HG03469 (cell line): ENCODE results near the gene TMPRSS13.
"Not testable (repeated sequence)": the region's sequence is repeated elsewhere in the genome, so short reads cannot be mapped to it uniquely, and the experiment has no call there.

Experiments used
- ATAC-seq: cut with Tn5 transposase; IDR thresholded peaks from one replicate; pipeline ENCODE4 v1.9.1; 2021; ENCODE audit warnings: mild to moderate bottlenecking, moderate library complexity, moderate number of reproducible peaks; ENCODE audit not compliant: unreplicated experiment

The TMPRSS13 gene

GRCh38 chr11:117875382-117876058 lies 53.7 kb downstream of the TMPRSS13 start:
- ATAC-seq = no peak

- ATAC-seq = no peak
Observed at GRCh38 chr11:117874910-117875381, 54.3 kb downstream of the TMPRSS13 start.

GRCh38 chr11:117874253-117874909 lies 54.8 kb downstream of the TMPRSS13 start:
- ATAC-seq = no peak

GRCh38 chr11:117873828-117874125 lies 55.4 kb downstream of the TMPRSS13 start:
- no peak for ATAC-seq

- no peak for ATAC-seq
Observed at GRCh38 chr11:117872975-117873827, 56.0 kb downstream of the TMPRSS13 start.

GRCh38 chr11:117872420-117872961 lies 56.7 kb downstream of the TMPRSS13 start:
- ATAC-seq = no peak

GRCh38 chr11:117871784-117872183 lies 57.4 kb downstream of the TMPRSS13 start:
- no peak for ATAC-seq

GRCh38 chr11:117871160-117871559 lies 58.0 kb downstream of the TMPRSS13 start:
- no peak for ATAC-seq

- ATAC-seq = no peak
Observed at GRCh38 chr11:117870103-117870952, 58.9 kb downstream of the TMPRSS13 start.

- no peak for ATAC-seq
Observed at GRCh38 chr11:117869604-117870003, 59.6 kb downstream of the TMPRSS13 start.

GRCh38 chr11:117868815-117869561 lies 60.2 kb downstream of the TMPRSS13 start:
- ATAC-seq = no peak

- no peak for ATAC-seq
Observed at GRCh38 chr11:117868088-117868487, 61.1 kb downstream of the TMPRSS13 start.

- no peak for ATAC-seq
Observed at GRCh38 chr11:117866526-117866925, 62.7 kb downstream of the TMPRSS13 start.

GRCh38 chr11:117865546-117865945 lies 63.7 kb downstream of the TMPRSS13 start:
- ATAC-seq = not testable (repeated sequence)

- ATAC-seq = no peak
Observed at GRCh38 chr11:117863383-117863782, 65.8 kb downstream of the TMPRSS13 start.

- no peak for ATAC-seq
Observed at GRCh38 chr11:117862753-117863152, 66.4 kb downstream of the TMPRSS13 start.

- ATAC-seq = no peak
Observed at GRCh38 chr11:117862019-117862725, 67.0 kb downstream of the TMPRSS13 start.

- no peak for ATAC-seq
Observed at GRCh38 chr11:117861151-117862018, 67.8 kb downstream of the TMPRSS13 start.
